ENCODE measurements around the gene BRK1. TPM values are rescaled to one million over a fixed set of nuclear protein-coding genes. Genes with fewer than 3 reads are reported as not detected.
"Not testable (repeated sequence)": the region's sequence is repeated elsewhere in the genome, so short reads cannot be mapped to it uniquely, and the experiment has no call there.

The BRK1 gene
- total and polyA plus RNA-seq, 10 donors, result 69.8 to 215 (median 94.1) TPM

- no peak for TF ChIP-seq POLR2AphosphoS5 (IDR thresholded peaks at IDR 0.05)
- no peak for TF ChIP-seq CTCF (IDR thresholded peaks at IDR 0.05 in 8 of 11, conservative IDR thresholded peaks at IDR 0.05 in 3 of 11)
- TF ChIP-seq POLR2A (IDR thresholded peaks at IDR 0.05), result no peak
- intact Hi-C loops (cut with DNase I; ENCODE audit: low total_unique reads), result loop anchor here (10.0 kb wide), 1 partner anchor 64 kb away; no protein-coding TSS in a partner anchor
- no peak overlapping the region for H3K27ac ChIP-seq
- no peaks in the 10 kb centered on the region for H3K9me3 ChIP-seq
- H3K27me3 ChIP-seq (replicated peaks in 1 of 7), result no peaks in the 10 kb centered on the region
- no peak for DNase-seq
- no peak overlapping the region for H3K4me3 ChIP-seq
- peaks cover 0 to 2% (median 0%) of the 10 kb centered on the region in 6 donors for H3K36me3 ChIP-seq
- peaks cover 2 to 41% (median 21%) of the 10 kb centered on the region in 6 donors for H3K4me1 ChIP-seq
- WGBS, 5 donors, result 77 to 91% (median 83%) methylated on average over 6 of the region's 6 CpGs
Measured at GRCh38 chr3:10160925-10161324, 45.5 kb downstream of the BRK1 start.

GRCh38 chr3:10162185-10162584 is 46.7 kb downstream of the BRK1 start:
- Histone ChIP-seq H3K27ac (no peak overlapping the region), H3K27me3 (replicated peaks in 1 of 7) (no peaks in the 10 kb centered on the region), H3K9me3 (no peaks in the 10 kb centered on the region), H3K4me3 (no peak overlapping the region), H3K4me1 (peaks cover 3 to 54% (median 26%) of the 10 kb centered on the region in 6 donors), H3K36me3 (no peaks in the 10 kb centered on the region)
- no peak for DNase-seq
- 58 to 75% (median 72%) methylated on average over 6 of the region's 6 CpGs for WGBS, 5 donors
- no peak for TF ChIP-seq POLR2A (IDR thresholded peaks at IDR 0.05)
- no peak for TF ChIP-seq POLR2AphosphoS5 (IDR thresholded peaks at IDR 0.05)
- TF ChIP-seq CTCF (IDR thresholded peaks at IDR 0.05 in 8 of 11, conservative IDR thresholded peaks at IDR 0.05 in 3 of 11), result no peak
- intact Hi-C loops (cut with DNase I; ENCODE audit: low total_unique reads), result loop anchor here (10.0 kb wide), 1 partner anchor 63 kb away; no protein-coding TSS in a partner anchor

GRCh38 chr3:10164201-10164545 is 48.7 kb downstream of the BRK1 start:
- intact Hi-C loops (cut with DNase I; ENCODE audit: low total_unique reads), result loop anchor here (10.0 kb wide), 1 partner anchor 61 kb away; no protein-coding TSS in a partner anchor
- peaks cover 0 to 11% (median 9%) of the 10 kb centered on the region in 8 donors for H3K9me3 ChIP-seq
- H3K36me3 ChIP-seq, result peaks cover 0 to 12% (median 0%) of the 10 kb centered on the region in 6 donors
- not testable (repeated sequence) for DNase-seq; H3K27me3 ChIP-seq (replicated peaks in 1 of 7)
- WGBS, 5 donors, result 66 to 76% (median 70%) methylated on average over 12 of the region's 12 CpGs
- peaks cover 3 to 69% (median 33%) of the 10 kb centered on the region in 6 donors for H3K4me1 ChIP-seq
- H3K27ac ChIP-seq, result peak overlapping the region in 4 of 8 donors; percentile 63 to 92 (median 88)
- H3K4me3 ChIP-seq, result peak overlapping the region in 7 of 8 donors; percentile 81 to 92 (median 83)

GRCh38 chr3:10164546-10165393 is 49.3 kb downstream of the BRK1 start, which contains the start of gene IRAK2:
TSS of gene IRAK2 (plus strand) at chr3:10164919. CDS start at chr3:10164955, 36 bp downstream.
- intact Hi-C loops (cut with DNase I; ENCODE audit: low total_unique reads), result loop anchor here (10.0 kb wide), 1 partner anchor 60 kb away; no protein-coding TSS in a partner anchor
- DNase-seq, result peak; percentile 95
- Histone ChIP-seq H3K36me3 (peaks cover 0 to 12% (median 0%) of the 10 kb centered on the region in 6 donors), H3K27ac (peak within 1 kb of the TSS; percentile 63 to 92 (median 84)), H3K4me3 (peak within 1 kb of the TSS; percentile 81 to 95 (median 83)), H3K9me3 (peaks cover 0 to 15% (median 12%) of the 10 kb centered on the region in 8 donors), H3K27me3 (replicated peaks in 1 of 7) (no peaks in the 10 kb centered on the region), H3K4me1 (peaks cover 3 to 75% (median 34%) of the 10 kb centered on the region in 6 donors)
- no peak for TF ChIP-seq POLR2A (IDR thresholded peaks at IDR 0.05)
- peak; percentile 83 to 89 (median 86) for TF ChIP-seq POLR2AphosphoS5 (IDR thresholded peaks at IDR 0.05)
- peak; percentile 58 to 98 (median 95) for TF ChIP-seq CTCF (IDR thresholded peaks at IDR 0.05 in 8 of 11, conservative IDR thresholded peaks at IDR 0.05 in 3 of 11)
- WGBS, 5 donors, result 2 to 7% (median 3%) methylated on average over 27 to 76 of the region's 76 CpGs

Data from spleen (tissue), 11 donors.